Right lobe of liver (tissue), 6 donors: Measurements from ENCODE around the gene STN1. TPM values are rescaled to one million over a fixed set of nuclear protein-coding genes. Genes with fewer than 3 reads are reported as not detected.

Source experiments
- ATAC-seq, 4 donors: fragments of 200-7000 bp; cut with Tn5 transposase; one replicate each; pipeline ENCODE4 v1.9.1; 2020; ENCODE audit warnings: mild to moderate bottlenecking in 4 of 4, moderate library complexity in 4 of 4
- DNase-seq, 3 donors: peaks; one replicate each; pipeline ENCODE4 v3.0.0-alpha.2; 2020
- H3K27ac ChIP-seq, 3 donors: fragments of 200-600 bp; one replicate each; pipeline ENCODE4 v1.8.0; 2022
- H3K27me3 ChIP-seq, 2 donors: fragments of 200-600 bp; one replicate each; pipeline ENCODE4 v1.8.0; 2022
- H3K36me3 ChIP-seq, 4 donors: fragments of 200-600 bp; sonication (generic) in 1 of 4; one replicate each; pipeline versions ENCODE4 v1.5.1 to v1.8.0; 2017 to 2022; ENCODE audit warnings: control low read depth in 1 of 4
- H3K4me1 ChIP-seq, 4 donors: fragments of 200-600 bp; sonication (generic) in 1 of 4; one replicate each; pipeline versions ENCODE4 v1.5.1 to v1.8.0; 2017 to 2022; ENCODE audit warnings: control low read depth in 1 of 4
- H3K4me3 ChIP-seq, 3 donors: fragments of 200-600 bp; one replicate each; pipeline ENCODE4 v1.8.0; 2022
- H3K9me3 ChIP-seq, 4 donors: fragments of 200-600 bp; sonication (generic) in 1 of 4; one replicate each; pipeline versions ENCODE4 v1.5.1 to v1.8.0; 2017 to 2022; ENCODE audit warnings: control low read depth in 1 of 4
- CTCF ChIP-seq, 4 donors: fragments of 200-600 bp in 3 of 4; fragments of 450-650 bp in 1 of 4; IDR thresholded peaks; one replicate each; pipeline versions ENCODE4 v1.5.1 to v1.8.0; 2016 to 2022; ENCODE audit warnings: antibody characterized with exemption in 4 of 4, mild to moderate bottlenecking in 2 of 4
- POLR2A ChIP-seq: fragments of 450-650 bp; IDR thresholded peaks from one replicate; pipeline ENCODE4 v1.6.1; 2017; ENCODE audit warnings: antibody characterized with exemption, mild to moderate bottlenecking
- whole genome bisulfite sequencing: methylation state at CpG from one replicate; pipeline ENCODE4 v1.1.6; 2018; ENCODE audit warnings: low coverage, low lambda C conversion rate; ENCODE audit not compliant: insufficient coverage; ENCODE audit errors: missing lambda C conversion rate; 5-methylcytosine and 5-hydroxymethylcytosine counted together
- intact Hi-C, 2 donors: fragments of 100-400 bp; cut with DNase I; formaldehyde crosslinking; loops; one replicate each; pipeline versions ENCODE4 v1.11.2 to v1.14.1; 2022
- total RNA-seq, 6 experiments: library from RNA; depleted of rRNA in 2 of 6; stranded (reverse); fragments of >200 nt in 2 of 6; fragmentation: NEBNext Ultra II Directional in 3 of 6; extraction: Animal tissue kit (Norgen Biotek cat#: 25700) in 3 of 6; gene quantifications; one replicate each; pipeline versions ENCODE4 v1.1.0 to v1.2.4, GENCODE V29; 2016 to 2023
- donor health status: DM: no; HTN: yes; CAD: no.
- donor health status: DM: no; HTN: no; CAD: no.
- donor health status: DM: no; HTN: no; CAD: no.
- donor health status: DM: no; HTN: yes; CAD: no.
- donor health status: DM: no; HTN: yes; CAD: no.

Gene STN1
- total RNA-seq, 6 experiments from 2014 or later = 6.1 to 13.3 (median 6.6) TPM

GRCh38 chr10:103833731-103834365, 84.1 kb downstream of the STN1 start:
- H3K4me1 ChIP-seq = peaks cover 0 to 26% (median 12%) of the 10 kb centered on the region in 4 donors
- WGBS = 29% methylated on average over 2 of the region's 5 CpGs
- no peak overlapping the region for H3K4me3 ChIP-seq
- no peaks in the 10 kb centered on the region for H3K9me3 ChIP-seq
- intact Hi-C loops = no loop called here
- peak overlapping the region in 2 of 3 donors; percentile 31 to 58 for H3K27ac ChIP-seq
- H3K27me3 ChIP-seq = no peaks in the 10 kb centered on the region
- ATAC-seq (peak; percentile 67 to 81 (median 74)), DNase-seq (peak; percentile 60 to 71 (median 69))
- H3K36me3 ChIP-seq = no peaks in the 10 kb centered on the region
- TF ChIP-seq CTCF (IDR thresholded peaks at IDR 0.05) (no peak), POLR2A (no peak)

GRCh38 chr10:103832806-103833205, 85.2 kb downstream of the STN1 start:
- no peak for ATAC-seq
- 87% methylated on average over 2 of the region's 2 CpGs for WGBS
- intact Hi-C loops = no loop called here
- Histone ChIP-seq H3K9me3 (no peaks in the 10 kb centered on the region), H3K27ac (no peak overlapping the region), H3K4me1 (peaks cover 0 to 26% (median 12%) of the 10 kb centered on the region in 4 donors), H3K36me3 (no peaks in the 10 kb centered on the region), H3K27me3 (no peaks in the 10 kb centered on the region), H3K4me3 (no peak overlapping the region)
- DNase-seq = no peak
- TF ChIP-seq POLR2A (no peak), CTCF (IDR thresholded peaks at IDR 0.05) (no peak)

Other genes with a start within 250 kb of the STN1 start
- gene SH3PXD2A, start 62.6 kb downstream of the STN1 start, total RNA-seq = 10 to 100 TPM in 3 of 6 experiments, 1 to 10 TPM in 3; 3.0 to 38.3 (median 10.0) TPM
- gene SLK, start 49.0 kb upstream of the STN1 start, total RNA-seq = 10 to 100 TPM in 5 of 6 experiments, 1 to 10 TPM in 1; 7.9 to 16.3 (median 13.0) TPM
- gene COL17A1, start 167.7 kb upstream of the STN1 start, total RNA-seq = under 1 TPM in 2 of 6 experiments, not detected in 4; 0.11 to 0.12 TPM
- 1 to 10 TPM; 1.2 to 3.5 (median 1.7) TPM for gene SFR1, start 204.0 kb upstream of the STN1 start, total RNA-seq